ENCODE results near the gene DEFB121.

The DEFB121 gene

DNA sequence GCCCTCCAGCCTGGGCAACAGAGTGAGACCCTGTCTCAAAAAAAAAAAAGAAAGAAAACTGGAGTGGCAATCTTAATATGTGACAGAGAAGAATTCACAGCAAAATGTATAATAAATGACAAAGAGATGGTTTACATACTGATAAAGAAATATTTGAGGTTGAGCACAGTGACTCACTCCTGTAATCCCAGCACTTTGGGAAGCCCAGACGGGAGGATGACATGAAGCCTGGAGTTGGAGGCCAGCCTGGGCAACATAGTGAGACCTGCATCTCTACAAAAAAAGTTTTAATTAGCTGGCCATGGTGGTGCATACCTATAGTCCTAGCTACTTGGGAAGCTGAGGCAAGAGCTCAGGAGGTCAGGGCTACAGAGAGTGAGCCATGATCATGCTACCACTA, 50.0 kb downstream of the DEFB121 start:
- no peak for DNase-seq
